Effector memory CD8-positive, alpha-beta T cell (primary cell): ENCODE results near the gene PROZ.

Source experiments
- ATAC-seq: fragments of 150-1000 bp; cut with Tn5 transposase; replicated peaks from 2 replicates; pipeline ENCODE4 v1.10.0; 2021; ENCODE audit warnings: mild to moderate bottlenecking, moderate library complexity
- DNase-seq, 3 experiments: peaks; one replicate each; pipeline ENCODE4 v3.0.0; 2021
- H3K27ac Mint-ChIP-seq, 2 donors: one replicate each; pipeline ENCODE4 v1.8.0; 2022; ENCODE audit warnings: mild to moderate bottlenecking in 2 of 2, mixed read lengths in 2 of 2, moderate library complexity in 2 of 2
- H3K27me3 Mint-ChIP-seq, 2 donors: one replicate each; pipeline ENCODE4 v1.8.0; 2022; ENCODE audit warnings: mixed read lengths in 2 of 2
- H3K36me3 Mint-ChIP-seq: one replicate; pipeline ENCODE4 v1.8.0; 2022; ENCODE audit warnings: mild to moderate bottlenecking, moderate library complexity, mixed read lengths; ENCODE audit not compliant: insufficient read depth
- H3K4me1 Mint-ChIP-seq, 2 donors: one replicate each; pipeline ENCODE4 v1.8.0; 2022; ENCODE audit warnings: low read depth in 2 of 2, mixed read lengths in 2 of 2
- H3K4me3 Mint-ChIP-seq, 2 donors: one replicate each; pipeline ENCODE4 v1.8.0; 2022; ENCODE audit warnings: mild to moderate bottlenecking in 2 of 2, mixed read lengths in 2 of 2, moderate library complexity in 2 of 2
- H3K9me3 Mint-ChIP-seq, 2 donors: one replicate each; pipeline ENCODE4 v1.8.0; 2022; ENCODE audit warnings: mixed read lengths in 2 of 2

PROZ gene

DNA sequence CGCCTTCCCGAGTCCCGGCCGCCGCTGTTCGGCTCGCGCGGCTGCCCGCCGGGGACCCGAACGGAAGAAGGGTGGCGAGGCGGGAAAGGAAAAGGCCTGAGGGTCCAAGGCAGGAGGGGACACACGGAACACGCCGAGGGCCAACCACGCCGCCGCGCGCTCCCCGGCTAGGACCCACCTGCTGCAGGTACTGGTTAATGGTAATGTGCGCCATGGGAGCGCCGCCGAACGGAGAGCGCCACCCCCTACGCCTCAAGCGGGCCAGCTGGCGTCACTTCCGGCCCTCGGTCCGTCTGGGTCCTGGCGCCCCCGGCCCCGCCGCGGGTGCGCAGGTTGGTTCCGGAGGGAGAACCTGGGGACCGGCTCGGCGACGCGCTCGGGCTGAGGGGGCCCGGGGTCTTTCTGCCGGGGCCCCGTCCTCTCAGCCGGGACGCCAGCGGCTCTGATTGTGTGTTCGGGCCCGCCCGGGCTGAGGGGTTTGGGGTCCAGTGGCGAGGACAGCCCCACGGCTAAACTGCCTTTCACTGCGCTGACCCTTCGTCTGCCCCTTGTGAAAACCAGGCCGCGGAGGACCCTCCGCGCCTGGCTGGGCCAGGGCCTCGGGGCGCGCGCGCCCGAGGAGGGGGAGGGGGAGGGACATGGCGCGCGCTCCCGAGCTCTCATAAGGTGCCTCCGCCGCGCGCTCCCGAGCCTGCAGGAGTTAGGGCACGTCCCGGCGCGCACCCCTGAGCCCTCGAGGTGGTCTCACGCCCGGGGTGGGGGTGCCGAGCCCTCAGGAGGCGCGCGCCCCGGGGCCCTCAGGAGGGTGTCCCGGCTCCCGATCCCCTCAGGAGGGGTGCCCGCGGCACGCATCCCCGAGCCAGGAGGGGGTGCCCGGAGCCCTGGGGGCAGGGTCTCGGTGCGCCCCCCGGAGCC is 50.2 kb downstream of the PROZ start, which contains the start of gene PCID2:
Gene PCID2, minus strand, starts transcription at position 249 of the 915 bp plus-strand sequence. Its CDS starts 35 bp downstream, at position 214.
- peak within 1 kb of the TSS; percentile 79 to 85 for H3K4me3 Mint-ChIP-seq
- no peaks in the 10 kb centered on the region for H3K27me3 Mint-ChIP-seq
- peak within 1 kb of the TSS; percentile 91 to 96 for H3K27ac Mint-ChIP-seq
- peaks cover 44 to 51% of the 10 kb centered on the region in 2 donors for H3K4me1 Mint-ChIP-seq
- no peaks in the 10 kb centered on the region for H3K9me3 Mint-ChIP-seq
- ATAC-seq: peak; percentile 69
- peak; percentile 88 to 96 (median 95) for DNase-seq
- peaks cover 28% of the 10 kb centered on the region for H3K36me3 Mint-ChIP-seq

GRCh38 chr13:113209336-113209758 is 50.9 kb downstream of the PROZ start, which contains the start of gene CUL4A:
CUL4A (plus strand) TSS chr13:113209613; CDS start chr13:113209628, 15 bp downstream.
- Mint-ChIP-seq H3K27me3 (no peaks in the 10 kb centered on the region), H3K36me3 (peaks cover 28% of the 10 kb centered on the region), H3K9me3 (no peaks in the 10 kb centered on the region), H3K4me1 (peaks cover 40 to 50% of the 10 kb centered on the region in 2 donors), H3K27ac (peak within 1 kb of the TSS; percentile 91 to 96), H3K4me3 (peak within 1 kb of the TSS; percentile 79 to 85)
- DNase-seq (peak in 2 of 3 experiments; percentile 46 to 50), ATAC-seq (peak; percentile 51)

DNA sequence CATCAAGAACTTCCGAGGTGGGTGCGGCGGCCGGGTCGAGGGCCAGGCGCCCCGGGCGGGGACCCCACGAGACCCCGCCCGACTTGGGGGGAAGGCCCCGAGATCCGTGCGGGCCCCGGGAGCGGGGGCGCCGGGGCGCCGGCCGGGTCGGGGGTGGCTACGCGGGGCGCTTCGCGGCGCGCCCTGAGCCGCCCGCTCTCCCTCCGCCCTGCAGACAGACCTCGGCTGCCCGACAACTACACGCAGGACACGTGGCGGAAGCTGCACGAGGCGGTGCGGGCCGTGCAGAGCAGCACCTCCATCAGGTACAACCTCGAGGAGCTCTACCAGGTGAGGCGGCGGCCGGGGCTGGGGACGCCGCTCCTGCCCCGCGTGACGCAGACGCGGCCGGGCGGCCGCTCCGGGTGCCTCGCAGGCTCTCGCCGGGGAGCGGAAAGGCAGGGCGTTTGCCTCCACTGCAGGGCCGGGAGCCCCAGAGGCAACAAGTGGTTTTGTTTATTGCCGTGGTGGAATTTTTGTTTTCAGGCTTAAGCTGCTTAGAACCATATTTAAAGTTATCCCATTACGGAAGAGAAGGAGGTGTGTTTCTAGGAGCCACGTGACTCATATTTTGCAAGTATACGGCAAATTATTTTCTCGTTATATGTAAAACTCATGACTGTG is 51.4 kb downstream of the PROZ start:
- Mint-ChIP-seq H3K27ac (peak overlapping the region; percentile 10 to 83), H3K9me3 (no peaks in the 10 kb centered on the region), H3K4me1 (peaks cover 37 to 50% of the 10 kb centered on the region in 2 donors), H3K36me3 (peaks cover 28% of the 10 kb centered on the region), H3K4me3 (peak overlapping the region; percentile 66 to 78), H3K27me3 (no peaks in the 10 kb centered on the region)
- DNase-seq (peak; percentile 67 to 74 (median 73)), ATAC-seq (peak; percentile 71)

- Mint-ChIP-seq H3K36me3 (peaks cover 28% of the 10 kb centered on the region), H3K27me3 (no peaks in the 10 kb centered on the region), H3K9me3 (no peaks in the 10 kb centered on the region), H3K4me3 (peak overlapping the region; percentile 53 to 78), H3K27ac (peak overlapping the region in 1 of 2 donors; percentile 83), H3K4me1 (peaks cover 27 to 40% of the 10 kb centered on the region in 2 donors)
- ATAC-seq (no peak), DNase-seq (no peak)
Measured at GRCh38 chr13:113210833-113211232, 52.4 kb downstream of the PROZ start.

DNA sequence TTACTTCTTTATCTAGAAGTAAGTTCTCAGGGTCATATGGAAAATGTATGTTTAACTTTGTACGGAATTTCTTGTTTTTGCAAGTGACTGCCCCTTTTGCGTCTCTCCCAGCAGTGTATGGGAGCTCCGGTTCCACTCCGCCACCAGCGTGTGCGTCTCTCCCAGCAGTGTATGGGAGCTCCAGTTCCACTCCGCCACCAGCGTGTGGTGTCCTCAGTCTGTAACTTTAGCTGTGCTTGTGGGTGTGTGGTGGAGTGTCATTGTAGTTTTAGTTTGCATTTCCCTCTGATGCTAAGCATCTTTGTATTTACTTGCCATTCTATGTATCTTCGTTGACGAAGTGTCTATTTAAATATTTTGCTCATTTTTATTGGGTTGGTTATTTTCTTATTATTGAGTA is 53.3 kb downstream of the PROZ start:
- no peaks in the 10 kb centered on the region for H3K9me3 Mint-ChIP-seq
- H3K4me1 Mint-ChIP-seq: peaks cover 24 to 31% of the 10 kb centered on the region in 2 donors
- H3K27ac Mint-ChIP-seq: peak overlapping the region in 1 of 2 donors; percentile 15
- no peak for ATAC-seq
- H3K27me3 Mint-ChIP-seq: no peaks in the 10 kb centered on the region
- DNase-seq: no peak
- peaks cover 28% of the 10 kb centered on the region for H3K36me3 Mint-ChIP-seq
- peak overlapping the region; percentile 27 to 43 for H3K4me3 Mint-ChIP-seq

DNA sequence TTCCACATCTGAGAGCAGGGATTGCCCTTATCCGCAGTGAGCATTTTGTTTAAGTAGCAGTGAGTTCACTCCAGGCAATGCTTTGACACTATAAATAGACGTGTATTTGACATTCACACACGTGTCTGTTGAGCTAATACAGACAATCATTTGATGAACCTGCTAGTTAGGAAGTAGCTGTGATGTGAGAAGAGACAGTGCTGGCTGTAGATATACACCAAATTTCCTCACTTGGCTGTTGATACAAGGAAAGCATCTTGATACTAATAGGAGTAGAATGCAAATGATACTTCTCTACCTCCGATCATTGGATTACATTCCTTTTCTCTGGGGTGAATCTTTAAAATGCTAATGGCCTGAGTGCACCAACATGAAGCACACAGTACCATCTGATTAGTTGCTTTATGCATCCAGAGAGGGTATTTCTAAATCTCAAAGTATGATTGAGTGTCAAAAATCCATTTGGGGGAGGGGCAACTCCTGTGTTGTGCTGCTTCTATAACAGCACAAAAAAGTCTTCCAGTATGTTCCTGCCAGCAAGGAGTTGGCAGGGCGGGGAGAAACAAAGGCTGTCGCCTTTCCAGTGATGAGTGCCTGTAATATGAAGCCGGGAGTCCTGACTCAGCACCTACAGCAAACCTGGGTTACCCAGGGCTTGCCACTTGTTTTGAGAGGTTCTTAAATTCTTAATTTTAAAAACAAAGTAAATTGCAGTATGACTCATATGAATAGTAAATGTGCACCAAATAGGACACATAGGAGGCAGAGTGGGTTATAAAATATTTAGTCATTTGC is 58.0 kb downstream of the PROZ start:
- H3K4me3 Mint-ChIP-seq: no peak overlapping the region
- DNase-seq (no peak), ATAC-seq (no peak)
- no peak overlapping the region for H3K27ac Mint-ChIP-seq
- H3K27me3 Mint-ChIP-seq: no peaks in the 10 kb centered on the region
- peaks cover 27% of the 10 kb centered on the region for H3K36me3 Mint-ChIP-seq
- H3K4me1 Mint-ChIP-seq: peaks cover 19 to 26% of the 10 kb centered on the region in 2 donors
- H3K9me3 Mint-ChIP-seq: no peaks in the 10 kb centered on the region

GRCh38 chr13:113218586-113218985 is 60.1 kb downstream of the PROZ start:
- Mint-ChIP-seq H3K27me3 (no peaks in the 10 kb centered on the region), H3K4me3 (no peak overlapping the region), H3K4me1 (peaks cover 22 to 28% of the 10 kb centered on the region in 2 donors), H3K27ac (peak overlapping the region in 1 of 2 donors; percentile 65), H3K9me3 (no peaks in the 10 kb centered on the region), H3K36me3 (peaks cover 36% of the 10 kb centered on the region)
- DNase-seq (no peak), ATAC-seq (no peak)

DNA sequence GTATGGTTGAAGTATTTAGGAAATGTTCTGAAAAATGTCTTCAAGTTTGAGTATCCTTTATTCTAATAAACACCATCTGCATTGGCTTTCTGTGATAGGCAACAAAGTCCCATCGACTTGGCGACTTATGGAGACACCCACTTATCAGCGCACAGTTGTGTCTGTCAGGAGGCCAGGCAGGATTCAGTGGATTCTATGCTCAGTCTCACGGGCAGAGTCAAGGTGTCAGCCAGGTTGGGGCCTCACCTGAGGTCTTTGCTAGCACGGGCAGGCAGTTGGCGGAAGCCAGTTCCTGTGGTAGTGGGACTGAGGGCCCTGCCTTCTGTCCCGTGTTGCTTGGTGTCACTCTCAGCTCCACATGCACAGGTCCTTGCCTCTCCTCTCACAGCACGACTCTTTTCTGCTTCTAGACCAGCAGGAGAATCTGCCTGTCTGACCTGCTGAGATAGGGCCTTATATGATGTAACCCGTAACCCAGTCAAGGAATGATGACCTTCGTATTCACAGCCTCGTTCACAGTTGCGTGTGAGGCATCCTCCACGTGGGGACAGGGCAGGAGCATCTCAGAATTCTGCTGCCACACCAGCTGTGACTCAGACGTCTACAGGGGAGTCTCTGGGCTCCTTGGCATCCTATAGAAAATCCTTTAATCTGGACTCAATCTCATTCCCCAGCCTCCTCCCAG is 61.0 kb downstream of the PROZ start:
- H3K36me3 Mint-ChIP-seq: peaks cover 44% of the 10 kb centered on the region
- H3K27me3 Mint-ChIP-seq: no peaks in the 10 kb centered on the region
- DNase-seq (no peak), ATAC-seq (no peak)
- H3K9me3 Mint-ChIP-seq: no peaks in the 10 kb centered on the region
- H3K27ac Mint-ChIP-seq: peak overlapping the region; percentile 38 to 69
- no peak overlapping the region for H3K4me3 Mint-ChIP-seq
- peaks cover 22 to 31% of the 10 kb centered on the region in 2 donors for H3K4me1 Mint-ChIP-seq

DNA sequence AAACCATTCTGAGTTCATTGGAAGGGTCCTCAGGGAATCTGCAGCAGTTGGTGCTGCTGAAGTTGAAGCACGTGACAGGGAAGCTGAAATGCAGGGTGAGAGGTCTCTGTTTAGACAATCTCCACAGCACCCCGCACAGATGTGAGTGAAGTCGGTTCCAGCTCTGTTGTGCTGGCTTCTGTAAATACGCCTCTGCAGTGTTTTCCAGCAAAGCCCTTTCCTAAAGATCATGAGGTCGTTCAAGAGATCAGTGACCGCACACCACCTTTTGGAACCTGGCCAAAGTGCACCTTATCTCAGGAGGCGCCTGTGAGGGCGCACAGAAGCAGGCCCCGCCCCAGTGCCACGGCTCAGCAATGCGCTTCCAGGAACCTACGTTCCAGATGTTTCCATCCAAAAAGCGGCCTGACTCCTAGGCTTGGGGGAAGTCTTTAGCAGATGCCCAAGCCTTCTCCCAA is 61.7 kb downstream of the PROZ start:
- ATAC-seq (no peak), DNase-seq (no peak)
- H3K4me1 Mint-ChIP-seq: peaks cover 22 to 33% of the 10 kb centered on the region in 2 donors
- no peaks in the 10 kb centered on the region for H3K27me3 Mint-ChIP-seq
- H3K27ac Mint-ChIP-seq: peak overlapping the region; percentile 38 to 69
- H3K36me3 Mint-ChIP-seq: peaks cover 52% of the 10 kb centered on the region
- H3K4me3 Mint-ChIP-seq: no peak overlapping the region
- no peaks in the 10 kb centered on the region for H3K9me3 Mint-ChIP-seq

- no peak for DNase-seq
- Mint-ChIP-seq H3K27me3 (no peaks in the 10 kb centered on the region), H3K36me3 (peaks cover 59% of the 10 kb centered on the region), H3K9me3 (no peaks in the 10 kb centered on the region), H3K4me1 (peaks cover 22 to 33% of the 10 kb centered on the region in 2 donors), H3K4me3 (no peak overlapping the region), H3K27ac (peak overlapping the region in 1 of 2 donors; percentile 71)
- peak; percentile 52 for ATAC-seq
Measured at GRCh38 chr13:113220877-113221276, 62.4 kb downstream of the PROZ start.
